ENCODE data around the gene TARDBP.

GRCh38 chr1:11058595-11059154 lies 46.2 kb downstream of the TARDBP start:
- TF ChIP-seq CTCF (IDR thresholded peaks at IDR 0.05) (no peak), EP300 (IDR thresholded peaks at IDR 0.05) (no peak)
